ENCODE results near the gene HP.

The HP gene

GRCh38 chr16:72085002-72085401 lies 30.7 kb downstream of the HP start:
- DNase-seq (ENCODE audit: low read depth in 2 of 2): no peak

GRCh38 chr16:72091217-72091616 lies 36.9 kb downstream of the HP start:
- DNase-seq (ENCODE audit: low read depth in 2 of 2): no peak

- no peak for DNase-seq (ENCODE audit: low read depth in 2 of 2)
Observed at GRCh38 chr16:72092832-72093447, 38.6 kb downstream of the HP start.

- DNase-seq (ENCODE audit: low read depth in 2 of 2): peak; percentile 77 to 84
Observed at GRCh38 chr16:72093448-72094265, 39.4 kb downstream of the HP start, which contains the start of the genes DHX38 and TXNL4B. Gene DHX38, plus strand, starts transcription at chr16:72093847. Its CDS starts 2,311 bp downstream, at chr16:72096158. Gene TXNL4B, minus strand, starts transcription at chr16:72093620. Its CDS starts 2,871 bp downstream, at chr16:72090749.

- peak; percentile 7 to 16 for DNase-seq (ENCODE audit: low read depth in 2 of 2)
Observed at GRCh38 chr16:72094266-72094610, 39.9 kb downstream of the HP start.

GRCh38 chr16:72098936-72099335 lies 44.6 kb downstream of the HP start:
- no peak for DNase-seq (ENCODE audit: low read depth in 2 of 2)

GRCh38 chr16:72099377-72099818 lies 45.1 kb downstream of the HP start:
- peak; percentile 8 to 12 for DNase-seq (ENCODE audit: low read depth in 2 of 2)

- no peak for DNase-seq (ENCODE audit: low read depth in 2 of 2)
Observed at GRCh38 chr16:72101195-72101594, 46.9 kb downstream of the HP start.

- no peak for DNase-seq (ENCODE audit: low read depth in 2 of 2)
Observed at GRCh38 chr16:72104905-72105304, 50.6 kb downstream of the HP start.

GRCh38 chr16:72105978-72106377 lies 51.7 kb downstream of the HP start:
- DNase-seq (ENCODE audit: low read depth in 2 of 2): no peak

- DNase-seq (ENCODE audit: low read depth in 2 of 2): no peak
Observed at GRCh38 chr16:72107371-72107770, 53.1 kb downstream of the HP start.

- no peak for DNase-seq (ENCODE audit: low read depth in 2 of 2)
Observed at GRCh38 chr16:72108353-72109102, 54.2 kb downstream of the HP start.

- no peak for DNase-seq (ENCODE audit: low read depth in 2 of 2)
Observed at GRCh38 chr16:72109300-72109699, 55.0 kb downstream of the HP start.

GRCh38 chr16:72109966-72110530 lies 55.7 kb downstream of the HP start:
- no peak for DNase-seq (ENCODE audit: low read depth in 2 of 2)

All from stimulated activated CD8-positive, alpha-beta memory T cell treated with anti-CD3 and anti-CD28 coated beads, Interleukin-2, amount 100 ng/mL, for 48 hours (primary cell).